ENCODE results near the gene BIRC2.
A peak's percentile ranks its signal among the peaks of the same experiment; 100 is the strongest.

The BIRC2 gene

DNA sequence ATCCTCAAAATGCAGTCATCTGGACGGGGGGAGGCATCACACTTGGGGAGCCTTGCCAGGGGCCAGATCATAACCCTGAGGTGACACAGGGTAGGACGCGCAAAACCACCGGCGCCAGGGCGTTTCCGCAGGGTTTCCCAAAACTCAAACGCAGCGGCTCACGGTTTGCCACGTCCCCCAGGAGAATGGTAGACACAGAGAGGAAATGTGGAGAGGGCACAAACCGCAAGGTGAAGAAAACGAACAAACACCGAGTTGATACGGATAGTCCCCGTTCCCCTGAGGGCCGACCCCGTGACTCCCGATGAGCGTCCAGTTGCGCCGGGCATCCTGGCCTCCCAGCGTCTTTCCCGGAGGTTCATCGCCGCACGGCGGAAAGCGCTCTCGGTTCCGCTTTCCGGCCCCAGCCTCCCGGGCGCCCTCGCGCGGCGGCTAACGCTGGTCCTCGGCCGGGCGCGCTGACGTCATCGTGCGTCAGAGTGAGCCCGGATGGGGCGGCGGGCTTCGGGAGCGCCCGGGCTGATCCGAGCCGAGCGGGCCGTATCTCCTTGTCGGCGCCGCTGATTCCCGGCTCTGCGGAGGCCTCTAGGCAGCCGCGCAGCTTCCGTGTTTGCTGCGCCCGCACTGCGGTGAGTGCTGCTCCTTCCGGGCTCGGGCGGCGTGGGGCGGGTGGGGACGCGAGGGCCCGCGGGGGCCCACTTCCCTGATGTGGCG, at the start of gene BIRC2:
BIRC2 (plus strand) TSS at position 467 of the 714 bp plus-strand sequence. CDS start 2,641 bp downstream, outside the sequence.
- peak; percentile 93 to 95 for DNase-seq

GRCh38 chr11:102300837-102301236, 46.2 kb upstream of the BIRC2 start:
- peak; percentile 37 to 44 for DNase-seq

DNA sequence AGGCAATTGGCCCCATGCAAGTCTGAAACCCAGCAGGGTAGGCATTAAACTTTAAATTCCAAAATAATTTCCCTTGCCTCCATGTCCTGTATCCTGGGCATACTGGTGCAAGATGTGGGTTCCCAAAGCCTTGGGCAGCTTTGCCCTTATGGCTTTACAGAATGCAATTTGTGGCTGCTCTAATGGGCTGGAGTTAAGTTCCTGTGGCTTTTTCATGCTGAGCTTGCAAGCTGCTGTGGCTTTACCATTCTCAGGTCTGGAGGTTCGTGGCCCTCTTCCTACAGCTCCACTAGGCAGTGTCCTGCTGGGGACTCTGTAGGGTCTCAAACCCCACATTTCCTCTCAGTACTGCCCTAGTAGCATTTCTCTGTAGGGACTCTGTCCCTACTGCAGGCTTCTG, 44.8 kb upstream of the BIRC2 start:
- no peak for DNase-seq

DNA sequence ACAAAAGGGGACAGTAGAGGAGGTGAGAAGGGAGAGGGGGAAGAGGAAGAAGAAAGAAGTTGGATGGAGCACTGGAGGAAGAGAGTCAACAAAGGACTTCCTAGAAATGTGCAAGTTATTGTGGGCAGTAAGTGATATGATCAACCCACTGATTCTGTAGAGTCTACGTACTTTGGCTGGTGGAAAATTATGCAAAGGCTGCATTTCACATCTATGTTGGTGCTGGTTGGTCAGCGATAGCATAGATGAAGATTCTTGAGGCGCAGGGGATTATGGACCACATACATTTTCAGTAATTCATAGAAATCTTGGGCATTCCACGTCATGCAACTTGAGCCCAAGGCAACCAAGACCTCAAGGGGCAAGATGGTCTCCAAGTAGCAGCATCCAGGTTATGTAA, 42.3 kb upstream of the BIRC2 start:
- no peak for DNase-seq

GRCh38 chr11:102305352-102306047, 41.5 kb upstream of the BIRC2 start:
- no peak for DNase-seq

DNA sequence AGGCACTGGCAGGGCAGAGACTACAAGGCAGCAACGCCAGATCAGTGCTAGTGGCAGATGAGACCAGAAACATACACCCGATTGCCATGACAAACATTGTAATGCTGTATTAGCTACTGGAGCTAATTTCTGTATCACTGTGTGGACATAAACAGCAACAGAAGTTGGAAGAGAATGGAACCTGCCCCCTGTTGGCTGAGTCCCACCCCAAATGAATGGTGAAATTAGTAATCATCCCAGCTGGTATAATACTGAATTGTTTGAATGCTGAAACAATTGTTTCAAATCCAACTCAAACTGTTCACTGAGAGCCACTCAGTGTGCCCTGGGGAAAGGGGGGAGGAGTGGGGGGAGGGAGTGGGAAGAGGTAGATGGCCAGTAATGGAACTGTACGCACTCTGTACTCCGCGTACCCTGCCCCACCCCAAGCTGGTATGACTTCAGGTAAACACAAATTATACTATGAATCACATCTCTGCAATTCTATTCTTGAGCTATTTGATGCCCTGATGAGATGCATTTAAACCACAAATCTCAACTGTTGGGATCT, 40.9 kb upstream of the BIRC2 start:
- no peak for DNase-seq

DNA sequence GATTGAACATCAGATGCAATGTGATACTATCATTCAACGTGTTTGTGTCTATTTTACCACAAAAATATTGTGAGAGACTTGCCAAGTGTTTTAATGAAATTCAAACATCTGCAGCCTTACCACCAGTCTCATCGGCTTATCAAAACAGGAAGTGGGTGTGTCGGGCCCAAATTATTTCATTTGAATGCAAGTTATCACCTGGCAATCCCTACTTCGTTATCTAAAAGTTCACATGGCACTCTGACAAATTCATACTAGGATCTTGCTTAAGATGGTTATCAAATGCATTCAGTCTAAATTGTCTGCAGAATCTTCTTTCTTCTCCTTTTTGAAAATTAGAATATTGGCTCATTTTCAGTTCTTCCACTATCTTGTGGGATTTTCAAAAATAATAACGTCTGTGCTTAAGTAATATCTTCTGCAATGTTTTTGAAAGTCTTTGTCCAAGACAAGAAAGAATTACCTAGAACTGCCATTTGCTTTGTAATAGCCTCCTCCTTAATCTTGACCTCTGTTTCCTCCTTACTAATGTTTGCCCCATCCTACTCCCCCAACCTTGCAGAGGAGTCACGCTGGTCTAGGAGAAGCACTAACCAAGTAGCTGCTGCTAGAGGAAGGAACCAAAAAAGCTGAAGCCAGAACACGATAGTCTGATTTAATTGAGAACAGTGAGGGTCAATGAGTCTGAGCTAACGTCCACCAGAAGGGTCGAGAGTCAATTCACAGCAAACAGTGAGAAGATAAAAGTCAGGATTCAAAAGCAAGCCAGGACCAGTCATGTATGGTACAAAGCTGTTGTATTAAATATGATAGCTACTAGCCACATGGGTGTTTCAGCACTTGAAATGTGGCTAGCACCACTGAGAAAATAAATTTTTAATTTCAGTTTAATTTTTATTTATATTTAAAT, 39.9 kb upstream of the BIRC2 start:
- peak; percentile 34 to 46 for DNase-seq

DNA sequence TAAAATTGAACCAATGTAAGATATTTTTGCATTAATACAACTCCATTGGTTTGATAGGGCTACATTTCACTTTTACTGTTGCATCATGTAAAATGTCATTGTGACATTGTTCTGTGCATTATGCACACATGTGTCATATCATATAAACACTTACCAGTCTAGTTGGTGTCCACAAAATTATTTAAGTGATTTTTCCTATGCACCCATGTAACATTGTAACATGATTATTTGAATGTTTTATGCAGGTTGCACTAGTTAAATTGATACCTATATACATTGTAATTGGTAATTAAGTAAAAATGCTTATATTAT, 39.3 kb upstream of the BIRC2 start:
- no peak for DNase-seq

DNA sequence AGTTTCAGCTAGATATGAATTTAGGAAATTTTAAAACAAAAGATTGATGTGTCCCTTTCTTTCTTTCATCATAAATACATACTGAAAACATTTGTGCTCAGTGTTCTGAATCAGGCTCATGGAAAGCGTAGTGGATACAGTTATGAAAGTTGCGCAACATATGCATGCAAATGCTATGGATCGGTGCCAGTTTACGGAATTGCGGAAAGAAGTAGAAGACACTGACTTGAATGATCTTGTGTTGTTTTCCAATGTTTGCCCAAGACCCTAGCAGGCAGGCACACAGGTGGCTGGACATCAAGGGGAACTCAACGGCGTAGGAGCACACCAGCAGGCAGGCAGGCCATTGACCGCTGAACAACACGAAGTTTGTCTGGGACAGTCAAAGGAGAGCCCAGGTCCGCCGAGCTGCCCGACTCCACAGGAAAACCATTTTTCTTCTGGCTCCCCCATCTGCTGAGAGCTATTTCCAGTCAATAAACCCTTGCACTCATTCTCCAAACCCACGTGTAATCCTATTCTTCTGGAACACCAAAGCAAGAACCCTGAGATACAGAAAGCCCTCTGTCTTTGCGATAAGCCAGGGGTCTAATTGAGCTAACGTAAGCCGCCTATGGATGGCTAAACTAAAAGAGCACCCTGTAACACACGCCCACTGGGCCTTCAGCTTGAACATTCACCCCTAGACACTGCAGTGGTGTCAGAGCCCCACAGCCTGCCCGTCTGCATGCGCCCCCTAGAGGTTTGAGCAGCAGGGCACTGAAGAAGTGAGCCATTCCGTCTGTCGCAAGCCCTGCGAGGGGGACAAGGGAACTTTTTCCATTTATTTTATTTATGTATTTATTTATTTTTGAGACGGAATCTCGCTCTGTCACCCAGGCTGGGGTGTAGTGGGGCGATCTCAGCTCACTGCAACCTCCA, 37.1 kb upstream of the BIRC2 start:
- no peak for DNase-seq

GRCh38 chr11:102312667-102313066, 34.3 kb upstream of the BIRC2 start:
- no peak for DNase-seq

DNA sequence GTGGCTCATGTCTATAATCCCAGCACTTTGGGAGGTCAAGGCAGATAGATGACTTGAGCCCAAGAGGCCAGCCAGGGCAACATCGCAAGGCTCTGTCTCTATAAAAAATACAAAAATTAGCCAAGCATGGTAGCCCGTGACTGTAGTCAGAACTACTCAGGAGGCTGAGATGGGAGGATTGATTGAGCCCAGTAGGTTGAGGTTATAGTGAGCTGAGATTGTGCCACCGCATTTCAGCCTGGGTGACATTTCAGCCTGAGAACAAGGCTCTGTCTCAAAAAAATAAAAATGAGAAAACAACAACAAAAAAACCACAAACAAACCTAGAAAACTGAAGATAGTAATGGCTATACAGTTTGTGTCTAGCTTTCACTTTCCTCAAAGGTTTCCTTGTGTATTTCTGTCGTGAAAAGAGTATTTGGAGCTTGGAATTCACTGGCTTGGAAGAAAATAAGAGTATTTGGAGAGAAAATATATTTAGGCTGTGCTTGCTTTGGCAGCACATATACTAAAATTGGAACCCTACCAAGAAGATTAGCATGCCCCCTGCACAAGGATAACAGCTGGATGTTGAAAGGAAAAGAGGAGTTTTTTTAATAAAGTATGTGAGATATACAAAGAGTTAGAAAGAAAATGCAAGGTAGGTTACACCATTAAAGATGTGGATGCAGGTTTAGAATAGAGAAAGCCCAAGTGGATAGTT, 33.6 kb upstream of the BIRC2 start:
- no peak for DNase-seq

GRCh38 chr11:102314784-102315183, 32.2 kb upstream of the BIRC2 start:
- no peak for DNase-seq

- no peak for DNase-seq
These were observed 30.6 kb upstream of the BIRC2 start for GRCh38 chr11:102316346-102316904.

DNA sequence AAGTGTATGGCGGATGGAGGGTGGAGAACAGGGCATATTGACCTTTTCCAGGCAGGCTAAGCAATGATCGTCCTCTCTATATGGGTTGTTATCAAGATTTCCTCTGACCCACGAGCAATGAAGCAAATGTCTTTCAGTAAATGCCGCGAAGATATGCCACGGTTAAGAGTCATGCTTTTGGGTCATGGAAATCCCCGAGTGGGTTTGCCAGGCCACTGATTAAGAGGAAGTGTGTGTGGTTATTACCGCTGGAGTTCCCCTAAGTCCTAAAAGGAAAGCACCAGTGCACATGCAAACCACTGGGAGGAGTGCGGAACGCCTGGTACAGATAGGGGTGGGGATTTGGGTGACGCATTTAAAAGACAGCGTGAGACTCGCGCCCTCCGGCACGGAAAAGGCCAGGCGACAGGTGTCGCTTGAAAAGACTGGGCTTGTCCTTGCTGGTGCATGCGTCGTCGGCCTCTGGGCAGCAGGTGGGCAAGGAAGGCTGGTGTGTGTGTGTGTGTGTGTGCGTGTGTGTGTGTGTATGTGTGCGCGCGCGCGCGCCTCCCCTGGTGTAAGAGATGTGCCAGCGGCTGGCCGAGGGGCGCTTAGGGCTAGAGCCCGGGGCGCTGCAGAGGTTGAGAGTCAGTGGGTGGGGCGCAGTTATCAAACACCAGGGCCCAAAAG, 29.8 kb upstream of the BIRC2 start, which contains the start of gene BIRC3:
BIRC3 (plus strand) TSS at position 386 of the 669 bp plus-strand sequence. CDS start 7,026 bp downstream, outside the sequence.
- DNase-seq = peak; percentile 90 to 92

GRCh38 chr11:102317768-102318103, 29.3 kb upstream of the BIRC2 start:
- no peak for DNase-seq

DNA sequence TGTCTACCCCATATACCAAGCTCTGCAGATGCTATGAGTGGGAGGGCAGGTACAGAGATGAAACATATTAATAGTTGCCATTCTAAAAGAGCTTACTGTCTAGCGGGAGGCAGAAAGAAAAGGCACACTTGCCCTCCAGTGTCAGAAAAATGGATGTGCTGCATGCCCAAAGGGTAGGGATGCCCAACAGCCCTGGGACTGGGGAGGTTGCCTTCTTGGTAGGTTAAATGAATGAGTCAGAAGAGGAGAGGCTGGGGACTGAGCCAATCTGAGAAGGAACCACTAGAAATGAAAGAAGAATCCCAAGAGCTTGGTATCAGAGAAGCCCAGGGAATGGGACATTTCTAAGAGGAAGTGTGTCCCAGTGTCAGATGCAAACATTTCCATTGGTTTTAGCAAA, 28.5 kb upstream of the BIRC2 start:
- peak; percentile 63 to 66 for DNase-seq

DNA sequence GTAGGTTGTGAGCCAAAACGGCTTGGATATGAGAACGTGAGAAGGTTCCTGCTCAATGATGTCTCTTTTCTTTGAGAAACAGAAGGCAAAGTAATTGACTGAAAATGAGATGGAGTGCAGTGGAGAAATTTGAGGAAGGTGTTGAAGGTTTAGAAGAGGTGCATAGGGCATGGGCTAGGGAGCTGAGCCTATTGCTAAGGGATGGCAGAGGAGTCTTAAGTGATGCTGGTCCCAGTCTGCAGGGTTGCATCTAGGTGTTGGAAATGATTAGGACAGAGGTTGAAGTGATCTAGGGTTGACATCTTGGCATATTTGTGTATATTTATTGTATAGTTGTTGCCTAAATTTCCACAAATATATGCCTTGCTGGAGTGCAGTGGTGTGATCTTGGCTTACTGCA, 27.5 kb upstream of the BIRC2 start:
- DNase-seq = no peak

DNA sequence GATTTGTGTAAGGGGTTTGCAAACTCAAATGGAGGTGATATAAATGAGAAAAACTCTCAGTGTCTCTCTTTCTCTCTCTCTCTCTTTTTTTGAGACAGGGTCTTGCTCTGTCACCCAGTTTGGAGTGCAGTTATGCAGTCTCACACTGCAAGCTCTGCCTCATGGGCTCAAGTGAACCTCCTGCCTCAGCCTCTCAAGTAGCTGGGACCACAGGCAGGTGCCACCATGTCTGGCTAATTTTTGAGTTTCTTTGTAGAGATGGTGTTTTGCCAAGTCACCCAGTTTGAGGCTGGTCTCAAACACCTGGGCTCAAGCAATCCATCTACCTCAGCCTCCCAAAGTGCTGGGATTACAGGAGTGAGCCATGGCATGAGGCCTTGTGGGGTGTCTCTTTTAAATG, 26.8 kb upstream of the BIRC2 start:
- DNase-seq = no peak

DNA sequence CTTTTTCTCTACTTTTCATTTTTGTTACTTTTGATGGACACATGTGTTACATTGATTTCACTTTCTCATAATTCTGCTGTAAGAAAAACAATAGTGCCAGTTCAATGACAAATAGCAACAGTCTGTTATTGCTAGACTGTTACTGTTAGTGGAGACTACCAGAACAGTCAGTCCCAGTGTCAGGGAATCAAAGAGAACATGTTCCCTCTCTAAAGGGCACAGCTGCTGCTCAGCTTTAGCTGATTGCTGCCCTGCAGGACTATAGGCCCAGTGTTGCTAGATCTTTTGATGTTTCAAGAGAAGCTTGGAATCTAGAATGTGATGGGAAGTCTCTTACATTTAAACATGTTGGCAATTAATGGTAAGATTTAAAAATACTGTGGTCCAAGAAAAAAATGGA, 26.3 kb upstream of the BIRC2 start:
- DNase-seq = no peak

DNA sequence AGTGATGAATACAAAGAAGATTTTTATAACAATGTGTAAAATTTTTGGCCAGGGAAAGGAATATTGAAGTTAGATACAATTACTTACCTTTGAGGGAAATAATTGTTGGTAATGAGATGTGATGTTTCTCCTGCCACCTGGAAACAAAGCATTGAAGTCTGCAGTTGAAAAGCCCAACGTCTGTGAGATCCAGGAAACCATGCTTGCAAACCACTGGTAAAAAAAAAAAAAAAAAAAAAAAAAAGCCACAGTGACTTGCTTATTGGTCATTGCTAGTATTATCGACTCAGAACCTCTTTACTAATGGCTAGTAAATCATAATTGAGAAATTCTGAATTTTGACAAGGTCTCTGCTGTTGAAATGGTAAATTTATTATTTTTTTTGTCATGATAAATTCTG, 24.5 kb upstream of the BIRC2 start:
- no peak for DNase-seq

Data from activated CD4-positive, alpha-beta T cell treated with anti-CD3 and anti-CD28 coated beads for 4 hours (primary cell).